Stimulated activated CD4-positive, alpha-beta T cell treated with anti-CD3 and anti-CD28 coated beads, Interleukin-2, amount 100 ng/mL, for 4 hours (primary cell): ENCODE measurements around the gene SNX30.

Experiments used
- DNase-seq: peaks from one replicate; pipeline ENCODE4 v3.0.0-alpha.2; 2020; ENCODE audit warnings: low read depth

Gene SNX30

DNA sequence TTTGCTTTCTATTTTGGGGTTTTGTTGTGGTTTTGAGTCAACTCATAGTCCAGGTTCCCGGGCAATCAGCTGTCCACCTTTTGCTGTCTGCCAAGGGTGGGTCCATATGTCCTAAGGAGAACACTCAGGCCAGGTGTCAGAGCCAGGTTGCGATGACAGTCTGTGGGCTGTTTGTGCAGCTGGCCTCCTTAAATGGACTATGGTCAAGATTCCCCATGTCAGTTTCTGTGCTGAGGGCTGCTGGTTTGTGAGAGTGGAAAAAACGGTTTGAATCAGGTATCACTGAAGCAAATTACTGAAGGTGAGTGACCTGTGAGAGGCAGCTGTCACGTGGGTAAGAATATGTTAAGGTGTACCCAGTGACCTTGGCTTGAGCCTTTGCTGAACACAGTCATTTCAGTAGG is 33.0 kb downstream of the SNX30 start:
- no peak for DNase-seq

DNA sequence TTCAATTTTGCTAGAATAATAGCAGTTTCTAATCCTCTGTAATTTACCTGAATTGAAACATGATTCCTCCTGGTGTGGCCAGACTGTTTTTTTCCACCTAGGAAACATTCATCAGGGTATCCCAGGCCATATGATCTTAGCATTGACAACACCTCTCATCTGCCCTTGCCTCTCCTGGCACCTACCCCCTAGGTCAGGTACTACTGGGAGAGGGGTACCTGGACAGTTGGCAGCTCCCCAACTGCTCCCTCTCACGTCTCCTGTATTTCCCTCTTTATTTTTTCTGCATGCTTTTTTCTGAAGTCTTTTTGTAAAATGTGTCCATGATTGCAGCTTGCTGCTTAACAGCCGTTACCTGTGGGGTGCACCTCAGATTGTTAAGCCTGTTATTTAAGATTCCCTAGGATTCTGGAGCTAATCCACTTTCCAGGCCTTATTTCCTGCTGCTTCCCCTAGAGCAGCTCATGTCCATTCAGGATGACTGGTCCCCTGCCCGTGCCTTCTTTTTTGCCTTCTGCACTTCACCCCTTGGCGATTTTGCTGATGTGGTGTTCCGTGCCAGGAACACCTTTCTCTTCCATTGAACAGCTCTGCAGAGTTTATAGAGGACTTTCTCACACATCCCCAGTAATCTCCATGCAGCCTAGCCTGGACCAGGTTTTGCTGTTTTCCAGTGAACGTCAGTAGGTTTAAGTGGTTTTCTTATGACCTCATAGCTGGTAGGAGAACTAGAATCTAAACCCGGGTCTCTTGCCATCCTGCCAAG is 33.6 kb downstream of the SNX30 start:
- DNase-seq: no peak

DNA sequence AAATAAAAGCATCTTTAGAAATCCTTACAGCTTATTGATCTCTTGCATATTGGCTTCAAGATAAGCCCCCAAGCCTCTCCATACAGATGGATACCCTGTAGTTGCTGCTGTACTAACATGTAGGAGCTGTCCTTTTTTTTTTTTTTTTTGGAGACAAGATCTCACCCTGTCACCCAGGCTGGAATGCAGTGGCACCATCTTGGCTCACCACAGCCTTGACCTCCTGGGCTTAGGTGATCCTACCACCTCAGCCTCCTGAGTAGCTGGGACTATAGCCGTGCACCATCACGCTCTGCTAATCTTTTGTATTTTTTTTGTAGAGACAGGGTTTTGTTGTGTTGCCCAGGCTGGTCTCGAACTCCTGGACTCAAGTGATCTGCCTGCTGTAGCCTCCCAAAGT is 35.4 kb downstream of the SNX30 start:
- no peak for DNase-seq

DNA sequence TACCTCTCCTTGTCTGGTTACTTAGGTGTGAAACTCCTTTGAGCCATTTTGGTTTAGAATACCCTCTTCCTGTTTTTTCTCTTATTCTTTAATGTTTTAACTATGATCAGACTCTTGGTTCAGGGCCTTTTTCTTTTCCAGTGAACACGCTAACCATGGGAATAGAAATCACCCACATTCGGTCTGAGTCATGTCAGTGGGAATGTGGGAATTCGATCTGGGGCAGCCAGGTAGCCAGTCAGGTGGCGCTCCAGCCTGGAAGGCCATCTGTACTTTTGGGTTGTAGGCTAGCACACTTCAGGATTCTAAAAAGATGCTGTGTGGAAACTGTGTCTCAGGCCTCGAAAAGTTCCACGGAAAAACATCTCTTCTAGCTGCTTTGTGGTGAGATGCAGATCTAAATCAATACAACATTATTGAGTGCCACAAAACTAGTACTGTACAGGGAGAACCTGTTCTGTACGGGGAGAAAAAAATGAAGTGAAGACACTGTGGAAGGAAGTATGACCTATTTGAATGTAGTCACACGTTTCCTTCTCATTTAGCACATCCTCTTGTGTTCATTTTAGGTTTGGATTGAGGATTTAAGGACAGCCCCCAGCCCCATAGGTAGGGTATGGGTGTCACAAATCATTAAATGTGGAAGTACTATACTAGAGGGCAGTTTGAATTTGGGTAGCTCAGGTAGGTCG is 36.4 kb downstream of the SNX30 start:
- DNase-seq: no peak

DNA sequence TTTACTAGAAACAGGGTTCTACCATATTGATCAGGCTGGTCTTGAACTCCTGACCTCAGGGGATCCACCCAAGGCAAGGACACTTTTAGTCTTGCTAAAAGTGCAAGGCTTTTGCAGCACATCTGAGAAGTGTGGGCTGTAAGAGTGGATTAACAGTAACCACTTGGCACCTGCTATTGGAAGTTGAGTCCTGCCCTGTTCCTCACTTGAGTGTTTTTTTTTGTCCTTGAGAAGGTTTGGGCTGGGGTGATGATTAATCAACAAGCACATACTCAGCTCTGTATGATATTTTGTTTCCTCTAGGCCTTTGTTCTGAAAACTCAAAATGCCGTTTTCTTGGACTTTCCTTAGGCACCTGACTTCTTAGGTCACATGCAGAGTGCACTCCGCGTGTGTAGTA is 37.4 kb downstream of the SNX30 start:
- DNase-seq: no peak

DNA sequence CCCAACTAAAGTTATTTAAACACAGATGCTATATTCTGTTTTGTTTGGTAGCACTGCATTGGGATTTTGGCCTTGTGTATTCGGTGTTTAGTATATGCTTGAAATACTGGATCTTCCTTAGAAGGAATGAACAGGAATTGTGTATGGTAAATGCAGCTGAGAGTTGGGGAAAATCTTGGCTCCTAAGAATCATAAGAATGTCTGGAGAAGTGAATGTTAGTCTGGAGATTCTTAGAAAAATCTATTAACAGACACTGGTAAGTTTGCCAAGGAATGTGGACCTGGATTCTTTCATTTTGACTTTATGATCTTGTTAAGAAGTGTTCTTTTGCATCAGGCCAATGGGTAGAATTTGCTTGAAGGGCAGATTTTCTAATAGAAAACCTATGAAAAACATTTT is 38.9 kb downstream of the SNX30 start:
- DNase-seq: no peak

DNA sequence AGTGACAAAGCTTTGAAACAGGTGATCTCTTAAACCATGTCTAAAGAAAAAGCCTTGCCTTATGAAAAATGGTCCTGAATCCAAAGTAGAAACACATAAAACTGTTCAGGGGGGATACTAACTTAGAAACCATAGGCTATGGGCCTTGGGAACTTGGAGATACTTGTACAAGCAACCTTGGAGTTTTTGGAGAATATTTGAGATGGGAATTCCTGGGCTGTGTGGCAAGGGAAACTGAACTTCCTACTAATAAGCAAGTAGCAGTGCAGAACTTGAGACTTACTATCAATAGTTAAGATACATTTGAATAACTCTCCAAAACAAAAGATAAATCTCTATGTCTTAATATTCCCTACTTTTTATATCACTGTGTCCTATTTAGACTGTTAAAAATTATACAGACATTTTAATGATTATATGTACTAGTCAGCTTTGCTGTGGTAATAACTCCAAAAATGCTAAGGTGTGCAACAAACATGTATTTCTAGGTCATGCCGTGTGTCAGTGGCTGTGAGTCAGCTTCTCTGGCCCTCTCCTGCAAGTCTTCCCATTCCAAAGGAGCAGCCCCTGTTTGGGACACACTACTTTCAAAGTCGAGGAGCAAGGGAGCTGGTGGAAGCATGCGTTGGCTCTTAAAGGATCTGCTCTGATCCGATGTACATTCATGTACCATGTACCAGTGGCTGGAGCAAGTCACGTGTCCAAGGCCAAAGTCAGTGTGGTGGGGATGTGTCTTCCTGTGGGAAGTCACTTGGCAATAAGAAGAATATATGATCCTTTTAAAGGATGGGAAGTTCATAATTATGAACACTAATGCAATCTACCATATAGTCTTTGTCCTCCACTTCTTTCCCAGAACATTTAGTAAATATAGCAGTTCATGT is 39.6 kb downstream of the SNX30 start:
- no peak for DNase-seq

DNA sequence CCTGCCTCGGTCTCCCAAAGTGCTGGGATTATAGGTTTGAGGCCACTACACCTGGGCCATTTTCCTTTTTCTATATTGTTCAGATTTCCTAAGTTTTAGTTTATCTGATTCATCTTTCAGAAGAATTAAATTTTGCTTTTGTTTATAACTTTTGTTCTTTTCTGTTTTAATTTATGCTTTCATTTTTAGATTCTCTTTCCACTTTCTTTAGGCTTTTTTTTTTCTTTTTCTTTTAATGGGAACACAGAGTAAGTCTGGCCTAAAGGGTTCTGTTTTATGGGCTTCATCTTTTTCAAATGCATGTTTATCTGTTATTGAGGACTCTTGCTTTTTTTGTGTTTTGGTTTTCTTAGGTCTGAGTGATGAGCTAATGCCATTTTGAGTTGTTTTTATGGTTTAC is 42.1 kb downstream of the SNX30 start:
- no peak for DNase-seq

DNA sequence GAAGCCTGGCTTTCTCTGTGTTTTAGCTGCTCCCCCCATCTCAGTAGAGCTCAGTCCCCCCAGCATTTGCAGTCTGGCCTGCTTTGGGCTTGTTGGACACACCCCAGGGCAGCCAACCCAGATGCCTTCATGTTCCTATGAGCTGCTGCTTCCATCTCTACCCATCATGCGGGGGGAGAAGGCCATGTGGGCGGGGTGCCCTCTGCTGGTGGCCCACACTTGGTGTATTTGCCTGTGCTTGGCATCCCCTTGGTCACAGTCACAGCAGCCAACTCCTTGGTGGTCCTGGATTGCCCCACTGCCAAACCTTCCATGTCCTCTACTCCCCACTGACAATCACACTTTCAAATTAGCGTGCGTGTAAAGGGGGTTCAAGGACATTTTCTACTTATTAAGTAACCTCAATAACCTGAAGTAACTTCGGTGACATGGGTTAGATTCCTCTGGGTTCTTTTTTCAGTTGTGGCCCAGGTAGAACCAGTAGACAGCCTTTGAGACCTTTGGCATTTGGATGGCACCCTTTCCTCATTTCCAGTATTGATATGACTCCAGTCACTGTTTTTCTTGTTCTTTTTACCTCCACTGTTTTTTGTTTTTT is 42.8 kb downstream of the SNX30 start:
- peak; percentile 72 for DNase-seq

DNA sequence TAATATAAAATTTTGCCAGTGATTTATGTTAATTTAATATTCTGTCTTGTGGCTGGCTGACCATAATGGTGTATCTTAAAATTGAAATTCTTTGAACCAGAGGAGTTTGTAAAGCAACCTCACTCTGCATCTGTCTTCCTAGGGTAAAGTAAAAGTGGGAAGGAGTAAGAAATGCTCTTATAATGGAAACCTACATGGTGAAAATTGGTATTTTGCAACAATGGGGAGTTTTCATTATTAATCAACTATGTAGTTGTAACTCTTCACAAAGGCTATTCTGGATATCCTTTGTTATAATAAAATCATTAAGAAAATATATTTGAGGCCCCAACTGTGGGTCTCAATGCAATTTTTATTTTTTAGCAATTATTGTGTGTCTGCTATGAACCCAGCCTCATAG is 44.2 kb downstream of the SNX30 start:
- DNase-seq: no peak

DNA sequence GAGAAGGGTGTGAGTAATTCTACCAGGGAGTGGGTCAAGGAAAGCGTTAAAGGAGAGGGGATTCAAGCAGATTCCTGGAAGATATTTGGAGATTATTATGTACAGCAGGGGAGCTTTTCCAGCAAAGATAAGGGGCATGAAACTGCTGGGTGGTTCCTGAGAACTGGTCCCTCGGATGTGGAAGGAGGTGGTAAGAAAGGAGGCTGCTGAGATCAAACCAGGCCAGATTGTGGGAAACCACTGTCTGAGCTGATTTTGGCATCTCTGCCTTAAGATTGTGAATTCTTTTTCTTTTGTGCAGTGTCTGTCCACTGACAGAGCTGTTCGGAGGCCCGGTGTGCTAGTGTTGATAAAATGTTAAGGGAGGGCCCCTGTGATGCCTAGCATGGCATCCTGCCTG is 45.4 kb downstream of the SNX30 start:
- no peak for DNase-seq

DNA sequence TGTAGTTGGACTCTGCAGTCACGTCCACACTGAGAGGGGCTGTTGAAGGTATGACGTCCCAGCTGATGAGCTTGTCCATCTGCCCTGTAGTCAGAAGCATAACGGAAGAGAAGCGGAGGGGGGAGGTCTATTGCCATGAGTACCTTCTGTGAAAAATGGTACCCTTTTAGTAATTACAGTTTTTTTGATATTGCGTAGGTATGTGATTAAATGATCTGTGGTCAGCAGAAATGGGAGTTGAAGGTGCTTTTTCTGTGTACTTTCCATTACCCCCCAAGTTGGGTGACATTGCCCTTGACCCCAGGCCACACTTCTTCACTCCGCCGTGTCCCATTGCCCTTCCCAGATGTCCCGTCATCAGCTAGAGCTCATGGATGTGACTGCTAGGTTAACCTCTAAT is 45.9 kb downstream of the SNX30 start:
- DNase-seq: no peak

DNA sequence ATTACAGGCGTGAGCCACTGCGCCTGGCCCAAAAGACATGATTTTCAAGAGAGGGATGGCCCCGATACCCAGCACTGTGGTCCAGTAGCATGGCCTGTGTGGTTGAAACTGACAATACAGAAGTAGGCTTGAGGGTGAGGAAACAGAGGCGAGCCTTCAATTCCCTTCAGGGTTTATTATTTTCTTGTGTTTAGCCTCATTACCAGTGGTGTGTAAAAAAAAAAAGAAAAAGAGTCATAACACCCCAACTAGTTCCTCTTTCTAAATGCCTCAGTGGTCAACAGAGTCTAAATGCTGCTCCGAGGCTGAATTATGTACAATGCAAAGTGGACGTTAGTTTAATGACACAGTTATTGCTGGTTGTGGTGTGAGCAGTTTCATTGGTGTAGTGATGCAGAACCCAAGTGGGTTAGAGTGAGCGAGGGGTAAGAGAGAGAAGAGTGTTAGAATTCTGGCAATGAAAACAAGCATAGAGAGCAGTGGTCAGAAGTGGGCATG is 58.8 kb downstream of the SNX30 start:
- DNase-seq: no peak

DNA sequence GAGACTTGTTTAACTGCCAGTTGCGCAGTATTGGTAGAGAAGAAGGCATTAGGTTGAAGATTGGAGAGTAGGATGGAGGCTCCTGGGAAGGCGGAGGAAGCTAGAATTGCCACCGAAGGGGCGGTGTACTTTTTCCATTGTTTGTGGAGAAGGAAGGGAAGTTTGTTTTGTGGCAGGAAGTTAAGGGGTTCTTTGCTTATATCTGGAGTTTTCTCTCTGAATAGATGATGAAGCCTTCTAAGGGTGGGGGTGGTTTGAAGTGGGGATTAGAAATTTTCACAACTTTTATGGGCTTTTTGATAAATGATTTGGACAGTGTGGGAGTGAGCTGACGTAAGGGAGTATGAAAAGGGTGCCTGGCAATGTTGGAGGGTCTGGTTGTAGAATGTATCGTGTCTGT is 59.3 kb downstream of the SNX30 start:
- no peak for DNase-seq

DNA sequence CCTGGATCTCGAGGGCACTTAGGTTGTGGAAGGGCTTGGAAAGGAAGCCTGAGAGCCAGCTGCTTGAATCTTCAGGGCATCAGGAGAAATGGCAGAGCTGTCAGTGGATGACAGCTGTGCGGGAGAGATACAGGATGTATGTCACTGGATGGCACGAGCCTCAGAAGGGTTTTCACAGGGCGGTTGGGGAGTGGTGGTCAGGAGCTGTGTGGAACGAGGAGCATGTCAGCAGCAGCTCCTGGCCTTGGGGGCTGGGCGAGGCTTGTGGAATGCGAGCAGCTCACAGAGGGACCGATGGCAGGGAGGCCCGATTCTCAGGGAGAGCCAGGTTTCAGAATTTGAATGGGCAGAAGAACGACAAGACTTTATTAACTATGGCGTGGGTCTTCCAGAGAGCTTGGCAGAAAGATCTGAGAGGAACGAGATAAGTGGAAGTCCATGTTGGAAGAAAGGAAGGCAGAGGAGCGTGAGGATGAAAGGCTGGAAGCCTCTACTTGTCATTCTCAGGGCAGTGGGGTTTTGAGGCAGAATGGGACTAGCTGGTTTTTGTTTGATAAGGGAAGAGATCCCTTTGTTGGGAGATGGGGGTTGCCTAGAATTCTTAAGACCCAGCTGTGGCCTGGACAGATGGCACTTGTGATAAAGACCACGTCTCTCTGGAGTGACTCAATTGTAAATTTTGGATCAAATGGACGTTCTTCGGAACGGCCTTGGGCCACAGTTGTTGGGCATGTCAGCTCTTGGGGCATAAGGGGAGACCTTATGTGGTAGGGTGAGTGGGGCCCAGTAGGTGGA is 60.3 kb downstream of the SNX30 start:
- DNase-seq: no peak

DNA sequence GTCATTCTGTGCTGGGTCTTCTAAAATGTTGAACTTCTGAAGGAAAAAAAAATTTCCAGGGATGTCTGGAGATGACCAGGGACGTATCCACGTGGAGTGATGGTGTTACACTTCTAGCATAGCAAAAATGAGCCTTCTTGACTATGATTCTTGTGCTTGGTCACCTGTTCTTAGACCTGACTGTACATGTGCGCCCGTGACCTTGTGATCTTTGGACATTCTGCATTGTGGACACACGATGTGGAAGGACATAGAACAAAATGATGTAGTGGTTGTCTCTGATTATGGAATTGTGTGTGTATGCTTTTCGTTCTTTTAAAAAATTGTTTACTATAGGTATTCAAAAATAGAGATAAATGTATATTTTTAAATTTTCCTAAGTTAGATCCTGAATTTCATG is 61.0 kb downstream of the SNX30 start:
- no peak for DNase-seq

DNA sequence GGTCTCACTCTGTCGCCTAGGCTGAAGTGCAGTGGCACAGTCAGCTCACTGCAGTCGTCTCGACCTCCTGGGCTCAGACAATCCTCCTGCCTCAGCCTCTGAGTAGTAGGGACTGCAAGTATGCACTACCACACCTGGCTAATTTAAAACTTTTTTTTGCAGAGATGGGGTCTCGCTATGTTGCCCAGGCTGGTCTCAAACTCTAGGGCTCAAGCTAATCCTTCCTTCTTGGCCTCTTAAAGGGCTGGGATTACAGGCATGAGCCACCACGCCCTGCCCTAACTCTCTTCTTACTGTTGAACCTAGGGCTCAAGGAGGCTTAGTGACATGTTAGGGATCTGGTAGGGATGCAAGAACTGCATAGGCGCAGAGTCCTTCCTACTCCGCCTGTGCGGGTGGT is 65.3 kb downstream of the SNX30 start:
- DNase-seq: no peak

DNA sequence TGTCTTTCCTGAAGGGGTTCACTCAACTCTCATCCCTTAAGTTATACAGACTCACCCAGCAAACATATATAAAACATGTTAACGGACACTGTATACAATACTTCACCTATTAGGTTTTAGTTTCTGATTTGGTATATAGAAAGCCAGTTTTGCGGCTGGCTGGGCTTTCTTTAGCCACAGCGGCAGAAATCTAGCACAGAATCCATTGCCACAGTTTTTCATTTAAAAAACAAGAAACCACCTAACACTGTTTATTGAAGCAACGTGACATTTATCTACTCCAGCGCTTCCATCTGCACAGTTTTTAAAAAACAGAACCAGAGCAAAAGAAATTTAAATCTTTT is 67.3 kb downstream of the SNX30 start:
- DNase-seq: no peak

DNA sequence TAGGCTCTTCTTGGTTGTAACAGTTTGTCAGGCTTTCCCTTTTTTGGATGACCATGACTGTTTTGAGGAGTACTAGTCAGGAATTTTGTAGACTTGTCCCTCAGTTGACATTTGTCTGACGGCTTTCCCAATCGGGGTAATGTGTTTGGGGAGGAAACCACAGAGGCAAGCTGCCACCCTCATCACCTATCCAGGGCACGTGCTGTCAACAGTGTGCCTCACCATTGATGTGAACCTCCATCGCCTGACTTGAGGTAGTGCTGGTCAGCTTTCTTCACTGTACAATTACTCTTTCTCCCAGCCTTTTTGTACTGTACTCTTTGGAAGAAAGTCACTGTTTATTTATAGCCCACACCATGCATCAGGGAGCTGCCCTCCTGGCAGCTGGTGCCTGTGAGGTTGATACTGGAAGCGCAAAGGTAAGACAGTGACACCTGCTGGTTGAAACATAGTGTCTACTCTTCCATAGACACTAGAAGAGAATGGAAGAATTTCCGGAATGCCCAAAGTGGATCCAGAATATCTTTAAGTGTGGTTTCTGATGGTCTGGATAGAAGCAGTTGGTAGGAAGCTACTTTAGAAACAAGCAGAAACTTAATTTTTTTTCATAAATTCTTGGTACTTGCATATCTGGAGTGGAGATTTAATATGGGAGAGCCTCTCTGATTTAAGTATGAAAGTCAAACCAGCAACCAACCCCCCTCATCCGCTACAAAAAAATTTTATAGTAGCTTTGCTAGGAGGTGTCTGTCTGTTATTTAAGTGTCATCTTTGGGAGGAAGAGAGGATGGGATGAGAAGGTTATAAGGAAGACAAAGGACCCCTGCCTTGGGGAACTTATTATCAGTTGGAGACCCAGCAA is 69.3 kb downstream of the SNX30 start:
- no peak for DNase-seq

DNA sequence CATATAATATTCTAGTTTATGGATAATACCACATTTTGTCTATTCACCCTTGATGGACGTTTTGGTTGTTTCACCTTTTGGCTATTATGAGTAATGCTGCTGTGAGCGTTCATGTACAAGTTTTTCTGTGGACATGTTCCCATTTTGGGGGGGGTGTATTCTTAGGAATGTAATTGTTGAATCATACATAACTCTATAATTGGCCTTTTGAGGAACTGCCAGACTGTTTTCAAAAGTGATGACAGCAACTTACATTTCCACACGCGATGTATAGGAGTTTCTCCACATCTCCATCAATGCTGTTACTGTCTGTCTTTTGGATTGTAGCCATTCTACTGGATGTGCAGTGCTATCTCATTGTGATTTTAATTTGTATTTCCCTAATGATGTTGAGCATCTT is 70.3 kb downstream of the SNX30 start:
- no peak for DNase-seq

DNA sequence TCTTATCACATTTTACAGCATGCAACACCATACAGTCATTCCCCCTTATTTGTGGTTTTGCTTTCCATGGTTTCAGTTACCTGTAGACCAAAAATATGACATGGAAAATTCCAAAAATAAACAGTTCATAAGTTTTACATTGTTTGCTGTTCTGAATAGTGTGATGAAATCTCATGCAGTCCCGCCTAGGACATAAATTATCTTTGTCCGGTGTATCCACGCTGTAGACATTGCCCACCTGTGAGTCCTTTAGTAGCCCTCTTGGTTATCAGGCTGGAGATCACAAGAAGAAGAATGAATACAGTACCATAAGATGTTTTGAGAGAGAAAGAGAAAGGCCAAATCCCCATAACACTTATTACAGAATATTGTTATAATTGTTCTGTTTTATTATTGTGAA is 72.1 kb downstream of the SNX30 start:
- DNase-seq: no peak
